ENCODE measurements around the gene GAREM2.
A peak's percentile ranks its signal among the peaks of the same experiment; 100 is the strongest.

Gene GAREM2

GRCh38 chr2:26170795-26171194 lies 2.1 kb upstream of the GAREM2 start:
- no peaks in the 10 kb centered on the region for H3K36me3 ChIP-seq (ENCODE audit: control insufficient read depth in 1 of 2, insufficient read depth in 2 of 2, low read length in 2 of 2)
- H3K9me3 ChIP-seq (ENCODE audit: control insufficient read depth in 1 of 2, low read length in 2 of 2): no peaks in the 10 kb centered on the region
- no peak overlapping the region for H3K27ac ChIP-seq (ENCODE audit: low read length)
- peaks cover 21% of the 10 kb centered on the region for H3K27me3 ChIP-seq (ENCODE audit: low read depth, low read length)
- H3K4me1 ChIP-seq (ENCODE audit: control insufficient read depth in 1 of 2, insufficient read depth in 2 of 2, low read length in 2 of 2): peaks cover 0 to 11% of the 10 kb centered on the region in 2 donors
- no peak overlapping the region for H3K4me3 ChIP-seq (ENCODE audit: low read depth in 1 of 2, low read length in 2 of 2)

- H3K4me1 ChIP-seq (ENCODE audit: control insufficient read depth in 1 of 2, insufficient read depth in 2 of 2, low read length in 2 of 2): peaks cover 0 to 11% of the 10 kb centered on the region in 2 donors
- no peak overlapping the region for H3K27ac ChIP-seq (ENCODE audit: low read length)
- peaks cover 21% of the 10 kb centered on the region for H3K27me3 ChIP-seq (ENCODE audit: low read depth, low read length)
- peak overlapping the region in 1 of 2 donors; percentile 34 for H3K4me3 ChIP-seq (ENCODE audit: low read depth in 1 of 2, low read length in 2 of 2)
- H3K9me3 ChIP-seq (ENCODE audit: control insufficient read depth in 1 of 2, low read length in 2 of 2): no peaks in the 10 kb centered on the region
- H3K36me3 ChIP-seq (ENCODE audit: control insufficient read depth in 1 of 2, insufficient read depth in 2 of 2, low read length in 2 of 2): no peaks in the 10 kb centered on the region
Observed at GRCh38 chr2:26172189-26172870, 558 bp upstream of the GAREM2 start.

- Histone ChIP-seq H3K27ac (ENCODE audit: low read length) (no peak overlapping the region), H3K9me3 (ENCODE audit: control insufficient read depth in 1 of 2, low read length in 2 of 2) (no peaks in the 10 kb centered on the region), H3K27me3 (ENCODE audit: low read depth, low read length) (peaks cover 21% of the 10 kb centered on the region), H3K4me1 (ENCODE audit: control insufficient read depth in 1 of 2, insufficient read depth in 2 of 2, low read length in 2 of 2) (peaks cover 0 to 11% of the 10 kb centered on the region in 2 donors), H3K36me3 (ENCODE audit: control insufficient read depth in 1 of 2, insufficient read depth in 2 of 2, low read length in 2 of 2) (no peaks in the 10 kb centered on the region), H3K4me3 (ENCODE audit: low read depth in 1 of 2, low read length in 2 of 2) (peak overlapping the region in 1 of 2 donors; percentile 56)
Observed at GRCh38 chr2:26173776-26174482, 1.0 kb downstream of the GAREM2 start.

- H3K4me1 ChIP-seq (ENCODE audit: control insufficient read depth in 1 of 2, insufficient read depth in 2 of 2, low read length in 2 of 2): peaks cover 0 to 18% of the 10 kb centered on the region in 2 donors
- H3K36me3 ChIP-seq (ENCODE audit: control insufficient read depth in 1 of 2, insufficient read depth in 2 of 2, low read length in 2 of 2): no peaks in the 10 kb centered on the region
- H3K9me3 ChIP-seq (ENCODE audit: control insufficient read depth in 1 of 2, low read length in 2 of 2): no peaks in the 10 kb centered on the region
- H3K27ac ChIP-seq (ENCODE audit: low read length): no peak overlapping the region
- H3K27me3 ChIP-seq (ENCODE audit: low read depth, low read length): peaks cover 21% of the 10 kb centered on the region
- H3K4me3 ChIP-seq (ENCODE audit: low read depth in 1 of 2, low read length in 2 of 2): no peak overlapping the region
Observed at GRCh38 chr2:26174691-26175465, 2.0 kb downstream of the GAREM2 start.

GRCh38 chr2:26175466-26176278 lies 2.8 kb downstream of the GAREM2 start:
- Histone ChIP-seq H3K27me3 (ENCODE audit: low read depth, low read length) (peaks cover 21% of the 10 kb centered on the region), H3K27ac (ENCODE audit: low read length) (no peak overlapping the region), H3K4me3 (ENCODE audit: low read depth in 1 of 2, low read length in 2 of 2) (no peak overlapping the region), H3K9me3 (ENCODE audit: control insufficient read depth in 1 of 2, low read length in 2 of 2) (no peaks in the 10 kb centered on the region), H3K4me1 (ENCODE audit: control insufficient read depth in 1 of 2, insufficient read depth in 2 of 2, low read length in 2 of 2) (peaks cover 0 to 19% of the 10 kb centered on the region in 2 donors), H3K36me3 (ENCODE audit: control insufficient read depth in 1 of 2, insufficient read depth in 2 of 2, low read length in 2 of 2) (no peaks in the 10 kb centered on the region)

- peaks cover 21% of the 10 kb centered on the region for H3K27me3 ChIP-seq (ENCODE audit: low read depth, low read length)
- no peaks in the 10 kb centered on the region for H3K36me3 ChIP-seq (ENCODE audit: control insufficient read depth in 1 of 2, insufficient read depth in 2 of 2, low read length in 2 of 2)
- H3K9me3 ChIP-seq (ENCODE audit: control insufficient read depth in 1 of 2, low read length in 2 of 2): no peaks in the 10 kb centered on the region
- H3K27ac ChIP-seq (ENCODE audit: low read length): no peak overlapping the region
- no peak overlapping the region for H3K4me3 ChIP-seq (ENCODE audit: low read depth in 1 of 2, low read length in 2 of 2)
- H3K4me1 ChIP-seq (ENCODE audit: control insufficient read depth in 1 of 2, insufficient read depth in 2 of 2, low read length in 2 of 2): peaks cover 0 to 19% of the 10 kb centered on the region in 2 donors
Observed at GRCh38 chr2:26176279-26176615, 3.4 kb downstream of the GAREM2 start.

- H3K27me3 ChIP-seq (ENCODE audit: low read depth, low read length): peaks cover 19% of the 10 kb centered on the region
- peaks cover 0 to 19% of the 10 kb centered on the region in 2 donors for H3K4me1 ChIP-seq (ENCODE audit: control insufficient read depth in 1 of 2, insufficient read depth in 2 of 2, low read length in 2 of 2)
- H3K4me3 ChIP-seq (ENCODE audit: low read depth in 1 of 2, low read length in 2 of 2): no peak overlapping the region
- no peaks in the 10 kb centered on the region for H3K36me3 ChIP-seq (ENCODE audit: control insufficient read depth in 1 of 2, insufficient read depth in 2 of 2, low read length in 2 of 2)
- no peaks in the 10 kb centered on the region for H3K9me3 ChIP-seq (ENCODE audit: control insufficient read depth in 1 of 2, low read length in 2 of 2)
- no peak overlapping the region for H3K27ac ChIP-seq (ENCODE audit: low read length)
Observed at GRCh38 chr2:26177122-26177521, 4.2 kb downstream of the GAREM2 start.

GRCh38 chr2:26178246-26178645 lies 5.4 kb downstream of the GAREM2 start:
- Histone ChIP-seq H3K4me3 (ENCODE audit: low read depth in 1 of 2, low read length in 2 of 2) (peak overlapping the region in 1 of 2 donors; percentile 57), H3K4me1 (ENCODE audit: control insufficient read depth in 1 of 2, insufficient read depth in 2 of 2, low read length in 2 of 2) (peaks cover 0 to 18% of the 10 kb centered on the region in 2 donors), H3K36me3 (ENCODE audit: control insufficient read depth in 1 of 2, insufficient read depth in 2 of 2, low read length in 2 of 2) (no peaks in the 10 kb centered on the region), H3K27me3 (ENCODE audit: low read depth, low read length) (peaks cover 16% of the 10 kb centered on the region), H3K9me3 (ENCODE audit: control insufficient read depth in 1 of 2, low read length in 2 of 2) (no peaks in the 10 kb centered on the region), H3K27ac (ENCODE audit: low read length) (no peak overlapping the region)

- Histone ChIP-seq H3K4me3 (ENCODE audit: low read depth in 1 of 2, low read length in 2 of 2) (peak overlapping the region; percentile 48 to 57), H3K27ac (ENCODE audit: low read length) (no peak overlapping the region), H3K27me3 (ENCODE audit: low read depth, low read length) (peaks cover 12% of the 10 kb centered on the region), H3K36me3 (ENCODE audit: control insufficient read depth in 1 of 2, insufficient read depth in 2 of 2, low read length in 2 of 2) (no peaks in the 10 kb centered on the region), H3K9me3 (ENCODE audit: control insufficient read depth in 1 of 2, low read length in 2 of 2) (no peaks in the 10 kb centered on the region), H3K4me1 (ENCODE audit: control insufficient read depth in 1 of 2, insufficient read depth in 2 of 2, low read length in 2 of 2) (peaks cover 0 to 11% of the 10 kb centered on the region in 2 donors)
Observed at GRCh38 chr2:26178746-26179436, 6.0 kb downstream of the GAREM2 start.

GRCh38 chr2:26179446-26179913 lies 6.6 kb downstream of the GAREM2 start:
- Histone ChIP-seq H3K27me3 (ENCODE audit: low read depth, low read length) (peaks cover 7% of the 10 kb centered on the region), H3K36me3 (ENCODE audit: control insufficient read depth in 1 of 2, insufficient read depth in 2 of 2, low read length in 2 of 2) (no peaks in the 10 kb centered on the region), H3K4me1 (ENCODE audit: control insufficient read depth in 1 of 2, insufficient read depth in 2 of 2, low read length in 2 of 2) (peaks cover 0 to 8% of the 10 kb centered on the region in 2 donors), H3K9me3 (ENCODE audit: control insufficient read depth in 1 of 2, low read length in 2 of 2) (no peaks in the 10 kb centered on the region), H3K27ac (ENCODE audit: low read length) (no peak overlapping the region), H3K4me3 (ENCODE audit: low read depth in 1 of 2, low read length in 2 of 2) (peak overlapping the region; percentile 48 to 57)
